Left ventricle myocardium inferior (tissue), 1 donor: ENCODE measurements around the gene RBM38. TPM values are rescaled to one million over a fixed set of nuclear protein-coding genes. Genes with fewer than 3 reads are reported as not detected.

ENCODE experiments used
- DNase-seq: peaks from one replicate; pipeline ENCODE4 v3.0.0-alpha.2; 2020
- H3K27ac ChIP-seq: fragments of 200-600 bp; replicated peaks from 2 replicates; pipeline ENCODE4 v1.8.0; 2021
- H3K27me3 ChIP-seq: fragments of 200-600 bp; 2 replicates; pipeline ENCODE4 v1.8.0; 2021; ENCODE audit warnings: low read depth
- H3K36me3 ChIP-seq: fragments of 200-600 bp; 2 replicates; pipeline ENCODE4 v1.8.0; 2021
- H3K4me1 ChIP-seq: fragments of 200-600 bp; 2 replicates; pipeline ENCODE4 v1.8.0; 2021
- H3K4me3 ChIP-seq: fragments of 200-600 bp; 2 replicates; pipeline ENCODE4 v1.8.0; 2021; ENCODE audit warnings: mild to moderate bottlenecking, moderate library complexity
- H3K9me3 ChIP-seq: fragments of 200-600 bp; replicated peaks from 2 replicates; pipeline ENCODE4 v1.8.0; 2021
- intact Hi-C: fragments of 100-400 bp; cut with micrococcal nuclease; formaldehyde crosslinking; loops from one replicate; pipeline ENCODE4 v1.11.0; 2022
- total RNA-seq: library from RNA; stranded (reverse); fragmentation: NEBNext Ultra II Directional; extraction: Animal tissue kit (Norgen Biotek cat#: 25700); gene quantifications from one replicate; pipeline ENCODE4 v1.2.1, GENCODE V29; 2021
- TF ChIP-seq, protein P1 (sequence below): fragments of 200-600 bp; IDR thresholded peaks from 2 replicates; pipeline ENCODE4 v1.8.0; 2021; ENCODE audit warnings: antibody characterized with exemption, mild to moderate bottlenecking, borderline replicate concordance
- donor health status: DM: no; HTN: yes; CAD: no; lungs with severe emphysema.

Gene RBM38
- total RNA-seq, 1 donor from 2014 or later: 75.5 TPM

GRCh38 chr20:57398901-57399535 is 7.8 kb downstream of the RBM38 start:
- Histone ChIP-seq H3K27me3 (no peaks in the 10 kb centered on the region), H3K27ac (peak overlapping the region; percentile 71), H3K9me3 (no peaks in the 10 kb centered on the region), H3K4me1 (peaks cover 85% of the 10 kb centered on the region), H3K4me3 (peak overlapping the region; percentile 38), H3K36me3 (peaks cover 56% of the 10 kb centered on the region)
- TF ChIP-seq, protein P1, sequence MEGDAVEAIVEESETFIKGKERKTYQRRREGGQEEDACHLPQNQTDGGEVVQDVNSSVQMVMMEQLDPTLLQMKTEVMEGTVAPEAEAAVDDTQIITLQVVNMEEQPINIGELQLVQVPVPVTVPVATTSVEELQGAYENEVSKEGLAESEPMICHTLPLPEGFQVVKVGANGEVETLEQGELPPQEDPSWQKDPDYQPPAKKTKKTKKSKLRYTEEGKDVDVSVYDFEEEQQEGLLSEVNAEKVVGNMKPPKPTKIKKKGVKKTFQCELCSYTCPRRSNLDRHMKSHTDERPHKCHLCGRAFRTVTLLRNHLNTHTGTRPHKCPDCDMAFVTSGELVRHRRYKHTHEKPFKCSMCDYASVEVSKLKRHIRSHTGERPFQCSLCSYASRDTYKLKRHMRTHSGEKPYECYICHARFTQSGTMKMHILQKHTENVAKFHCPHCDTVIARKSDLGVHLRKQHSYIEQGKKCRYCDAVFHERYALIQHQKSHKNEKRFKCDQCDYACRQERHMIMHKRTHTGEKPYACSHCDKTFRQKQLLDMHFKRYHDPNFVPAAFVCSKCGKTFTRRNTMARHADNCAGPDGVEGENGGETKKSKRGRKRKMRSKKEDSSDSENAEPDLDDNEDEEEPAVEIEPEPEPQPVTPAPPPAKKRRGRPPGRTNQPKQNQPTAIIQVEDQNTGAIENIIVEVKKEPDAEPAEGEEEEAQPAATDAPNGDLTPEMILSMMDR: no peak
- no peak for DNase-seq
- intact Hi-C loops: no loop called here

GRCh38 chr20:57399587-57400155 is 8.5 kb downstream of the RBM38 start:
- peak overlapping the region; percentile 38 for H3K4me3 ChIP-seq
- H3K4me1 ChIP-seq: peaks cover 84% of the 10 kb centered on the region
- intact Hi-C loops: no loop called here
- no peak for DNase-seq
- no peaks in the 10 kb centered on the region for H3K9me3 ChIP-seq
- H3K27me3 ChIP-seq: no peaks in the 10 kb centered on the region
- peak overlapping the region; percentile 71 for H3K27ac ChIP-seq
- TF ChIP-seq, protein P1: no peak
- H3K36me3 ChIP-seq: peaks cover 63% of the 10 kb centered on the region

DNA sequence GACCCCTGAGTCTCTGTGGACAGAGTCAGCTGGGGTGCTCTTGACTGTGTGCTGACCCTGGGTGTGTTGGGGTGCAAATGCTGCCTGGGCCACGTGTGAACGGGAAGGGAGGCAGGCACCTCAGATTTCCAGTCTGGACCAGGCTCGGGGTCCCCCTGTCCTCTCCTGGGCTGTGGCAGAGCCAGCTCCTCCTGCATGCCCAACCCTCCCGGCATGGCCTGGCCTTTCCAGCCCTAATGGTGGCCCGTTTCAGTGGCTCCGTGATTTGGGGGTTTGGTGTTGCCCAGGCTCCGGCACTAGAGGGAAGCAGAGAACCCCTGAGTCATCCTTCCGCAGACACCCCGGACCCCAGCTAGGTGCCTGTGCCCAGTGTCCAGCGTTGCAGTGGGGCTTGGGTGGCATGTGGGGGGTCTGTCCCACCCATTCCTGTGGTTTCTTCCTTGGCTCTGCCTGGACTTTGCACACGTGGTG is 9.1 kb downstream of the RBM38 start:
- no peak for DNase-seq
- intact Hi-C loops: no loop called here
- no peak overlapping the region for H3K27ac ChIP-seq
- H3K9me3 ChIP-seq: no peaks in the 10 kb centered on the region
- peaks cover 84% of the 10 kb centered on the region for H3K4me1 ChIP-seq
- peak overlapping the region; percentile 38 for H3K4me3 ChIP-seq
- TF ChIP-seq, protein P1: peak; percentile 18
- H3K36me3 ChIP-seq: peaks cover 68% of the 10 kb centered on the region
- no peaks in the 10 kb centered on the region for H3K27me3 ChIP-seq

GRCh38 chr20:57400821-57401564 is 9.8 kb downstream of the RBM38 start:
- Histone ChIP-seq H3K27me3 (no peaks in the 10 kb centered on the region), H3K36me3 (peaks cover 73% of the 10 kb centered on the region), H3K4me3 (no peak overlapping the region), H3K9me3 (no peaks in the 10 kb centered on the region), H3K27ac (no peak overlapping the region), H3K4me1 (peaks cover 83% of the 10 kb centered on the region)
- intact Hi-C loops: no loop called here
- DNase-seq: no peak
- TF ChIP-seq, protein P1: no peak

- Histone ChIP-seq H3K9me3 (no peaks in the 10 kb centered on the region), H3K36me3 (peaks cover 73% of the 10 kb centered on the region), H3K27me3 (no peaks in the 10 kb centered on the region), H3K4me3 (no peak overlapping the region), H3K4me1 (peaks cover 83% of the 10 kb centered on the region), H3K27ac (no peak overlapping the region)
- DNase-seq: no peak
- intact Hi-C loops: no loop called here
- TF ChIP-seq, protein P1: no peak
Measured at GRCh38 chr20:57401565-57401918, 10.3 kb downstream of the RBM38 start.
